ENCODE data around the gene QPRT.

GRCh38 chr16:29745121-29745852, 66.3 kb downstream of the QPRT start:
- TF ChIP-seq POLR2A (IDR thresholded peaks at IDR 0.05; ENCODE audit: borderline replicate concordance, extremely low read depth, insufficient read depth, insufficient read length) (no peak), POLR2AphosphoS5 (IDR thresholded peaks at IDR 0.05; ENCODE audit: low read depth, low read length) (no peak), SRF (IDR thresholded peaks at IDR 0.05; ENCODE audit: low read depth) (no peak), CTCF (IDR thresholded peaks at IDR 0.05 in 2 of 3, conservative IDR thresholded peaks at IDR 0.05 in 1 of 3; ENCODE audit: borderline replicate concordance in 1 of 3, insufficient read depth in 1 of 3, low read depth in 2 of 3, low read length in 2 of 3) (no peak), RAD21 (IDR thresholded peaks at IDR 0.05; ENCODE audit: low read depth) (no peak), SP1 (IDR thresholded peaks at IDR 0.05; ENCODE audit: low read depth) (no peak)

All from HCT116 (cell line).